ENCODE measurements around the gene IFRD2.

The IFRD2 gene

DNA sequence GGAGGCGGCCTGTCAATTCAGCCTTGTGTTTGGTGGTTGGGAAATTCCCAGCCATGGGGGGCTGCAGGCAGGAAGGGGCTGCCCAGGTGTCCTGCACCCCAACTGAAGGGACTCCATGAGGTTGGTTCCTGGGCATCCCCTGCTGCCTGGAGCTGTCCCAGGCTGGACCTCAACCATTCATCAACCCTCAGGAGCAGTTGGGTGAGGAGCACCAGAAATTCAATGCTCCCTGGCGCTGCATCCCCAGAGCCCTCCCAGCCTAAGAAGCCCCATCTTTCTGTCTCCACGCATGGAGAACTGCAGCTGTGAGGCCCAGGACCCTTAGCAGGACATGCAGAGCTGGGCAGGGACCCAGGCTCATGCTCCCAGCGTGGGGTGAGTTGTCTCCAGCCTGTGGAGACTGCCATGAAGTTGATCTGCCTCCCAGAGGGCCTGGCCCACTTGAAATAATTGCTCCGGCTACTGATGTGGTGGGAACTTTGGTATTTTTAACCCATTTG is 31.2 kb downstream of the IFRD2 start:
- no peak for DNase-seq
- Mint-ChIP-seq H3K36me3 (ENCODE audit: low read depth) (peaks cover 16% of the 10 kb centered on the region), H3K4me3 (peak overlapping the region; percentile 65), H3K27ac (peak overlapping the region; percentile 97), H3K9me3 (no peaks in the 10 kb centered on the region), H3K4me1 (peaks cover 75% of the 10 kb centered on the region), H3K27me3 (ENCODE audit: low read depth, poor library complexity) (peaks cover 2% of the 10 kb centered on the region)
- TF ChIP-seq CTCF (IDR thresholded peaks at IDR 0.05): no peak

GRCh38 chr3:50260027-50260941 is 31.9 kb downstream of the IFRD2 start:
- peaks cover 70% of the 10 kb centered on the region for H3K4me1 Mint-ChIP-seq
- TF ChIP-seq CTCF (IDR thresholded peaks at IDR 0.05): peak; percentile 96
- peaks cover 2% of the 10 kb centered on the region for H3K27me3 Mint-ChIP-seq (ENCODE audit: low read depth, poor library complexity)
- H3K4me3 Mint-ChIP-seq: peak overlapping the region; percentile 68
- peak; percentile 96 for DNase-seq
- peaks cover 17% of the 10 kb centered on the region for H3K36me3 Mint-ChIP-seq (ENCODE audit: low read depth)
- H3K9me3 Mint-ChIP-seq: no peaks in the 10 kb centered on the region
- H3K27ac Mint-ChIP-seq: peak overlapping the region; percentile 96

DNA sequence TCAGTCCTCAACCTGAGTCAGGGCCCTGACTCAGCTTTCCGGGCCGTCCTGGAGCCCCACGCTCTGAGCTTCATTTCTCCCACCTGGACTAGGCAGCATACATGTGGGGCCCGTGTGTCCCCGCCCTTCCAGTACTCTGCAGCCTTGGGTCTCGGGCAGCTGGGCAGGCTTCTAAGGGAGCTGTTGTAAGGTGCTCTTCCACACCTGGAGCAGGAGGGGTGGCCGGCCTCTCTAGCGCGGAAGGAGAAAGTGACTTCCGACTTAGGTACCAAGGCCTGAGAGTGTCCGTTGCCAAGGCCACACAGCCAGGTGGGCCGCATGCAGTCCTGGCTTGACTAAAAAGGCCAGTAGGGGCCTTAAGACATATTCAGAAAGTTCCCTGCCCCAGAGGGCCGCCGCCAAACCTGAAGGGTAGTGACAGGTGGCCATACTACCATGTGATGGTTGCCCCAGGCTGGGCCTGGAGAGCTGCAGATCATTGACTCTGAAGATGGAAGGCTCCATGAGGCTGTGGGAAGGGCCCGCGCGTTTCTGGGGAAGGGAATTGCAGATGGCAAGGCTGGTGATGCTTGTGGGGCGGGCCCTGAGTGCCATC is 32.7 kb downstream of the IFRD2 start:
- Mint-ChIP-seq H3K27me3 (ENCODE audit: low read depth, poor library complexity) (peaks cover 2% of the 10 kb centered on the region), H3K4me3 (peak overlapping the region; percentile 68), H3K36me3 (ENCODE audit: low read depth) (peaks cover 17% of the 10 kb centered on the region), H3K9me3 (no peaks in the 10 kb centered on the region), H3K27ac (peak overlapping the region; percentile 86), H3K4me1 (peaks cover 63% of the 10 kb centered on the region)
- TF ChIP-seq CTCF (IDR thresholded peaks at IDR 0.05): no peak
- DNase-seq: no peak

GRCh38 chr3:50258979-50259378 is 33.2 kb downstream of the IFRD2 start:
- Mint-ChIP-seq H3K4me3 (no peak overlapping the region), H3K27ac (no peak overlapping the region), H3K4me1 (peaks cover 58% of the 10 kb centered on the region)

GRCh38 chr3:50258029-50258680 is 34.1 kb downstream of the IFRD2 start:
- peaks cover 24% of the 10 kb centered on the region for H3K36me3 Mint-ChIP-seq (ENCODE audit: low read depth)
- peaks cover 55% of the 10 kb centered on the region for H3K4me1 Mint-ChIP-seq
- peak overlapping the region; percentile 82 for H3K27ac Mint-ChIP-seq
- no peaks in the 10 kb centered on the region for H3K9me3 Mint-ChIP-seq
- TF ChIP-seq CTCF (IDR thresholded peaks at IDR 0.05): no peak
- H3K27me3 Mint-ChIP-seq (ENCODE audit: low read depth, poor library complexity): peaks cover 2% of the 10 kb centered on the region
- peak overlapping the region; percentile 25 for H3K4me3 Mint-ChIP-seq
- no peak for DNase-seq

More at GRCh38 chr3:50258979-50259378, 33.2 kb downstream of the IFRD2 start:
- no peak for TF ChIP-seq CTCF (IDR thresholded peaks at IDR 0.05)
- H3K27me3 Mint-ChIP-seq (ENCODE audit: low read depth, poor library complexity): peaks cover 2% of the 10 kb centered on the region
- H3K9me3 Mint-ChIP-seq: no peaks in the 10 kb centered on the region
- peaks cover 17% of the 10 kb centered on the region for H3K36me3 Mint-ChIP-seq (ENCODE audit: low read depth)
- no peak for DNase-seq
